Measurements from ENCODE around the gene UPB1. TPM values are rescaled to one million over a fixed set of nuclear protein-coding genes. Genes with fewer than 3 reads are reported as not detected.
A peak's percentile ranks its signal among the peaks of the same experiment; 100 is the strongest.

The UPB1 gene
- total and polyA plus RNA-seq, 4 donors, result 0.87 to 4.5 (median 3.0) TPM

DNA sequence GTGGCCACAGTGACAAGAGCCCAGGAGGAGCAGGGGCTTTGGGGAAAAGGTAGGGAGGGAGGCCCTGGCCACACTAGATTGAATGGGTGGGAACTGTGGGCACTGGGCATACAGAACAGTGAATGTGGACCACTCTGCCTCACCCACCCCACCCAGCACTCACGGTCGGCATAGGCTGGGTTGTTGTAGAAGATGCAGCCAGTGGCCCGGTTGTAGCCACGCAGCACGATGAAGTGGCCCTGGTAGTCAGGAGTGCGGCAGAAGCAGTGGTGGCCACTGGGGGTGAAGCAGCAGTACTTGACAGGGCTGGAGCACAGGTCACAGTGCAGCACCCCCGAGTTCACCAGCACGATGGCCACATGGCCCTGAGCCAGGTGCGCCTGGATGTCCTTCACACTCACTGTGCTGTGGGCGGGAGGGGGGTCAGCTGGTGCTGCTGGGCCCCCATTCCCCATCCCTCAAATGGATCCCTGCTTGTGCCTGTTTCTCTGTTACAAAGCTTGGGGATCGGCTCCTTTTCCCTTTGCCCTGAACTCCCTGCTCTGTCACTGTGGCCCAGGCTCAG, 48.6 kb downstream of the UPB1 start:
- H3K9me3 ChIP-seq (ENCODE audit: control insufficient read depth in 4 of 4, insufficient read depth in 3 of 4, low read length in 3 of 4), result no peaks in the 10 kb centered on the region
- H3K9ac ChIP-seq (ENCODE audit: insufficient read depth in 1 of 2, low read length in 2 of 2), result no peak overlapping the region
- ATAC-seq (ENCODE audit: insufficient read depth, low FRiP score), result no peak
- TF ChIP-seq, protein P1, sequence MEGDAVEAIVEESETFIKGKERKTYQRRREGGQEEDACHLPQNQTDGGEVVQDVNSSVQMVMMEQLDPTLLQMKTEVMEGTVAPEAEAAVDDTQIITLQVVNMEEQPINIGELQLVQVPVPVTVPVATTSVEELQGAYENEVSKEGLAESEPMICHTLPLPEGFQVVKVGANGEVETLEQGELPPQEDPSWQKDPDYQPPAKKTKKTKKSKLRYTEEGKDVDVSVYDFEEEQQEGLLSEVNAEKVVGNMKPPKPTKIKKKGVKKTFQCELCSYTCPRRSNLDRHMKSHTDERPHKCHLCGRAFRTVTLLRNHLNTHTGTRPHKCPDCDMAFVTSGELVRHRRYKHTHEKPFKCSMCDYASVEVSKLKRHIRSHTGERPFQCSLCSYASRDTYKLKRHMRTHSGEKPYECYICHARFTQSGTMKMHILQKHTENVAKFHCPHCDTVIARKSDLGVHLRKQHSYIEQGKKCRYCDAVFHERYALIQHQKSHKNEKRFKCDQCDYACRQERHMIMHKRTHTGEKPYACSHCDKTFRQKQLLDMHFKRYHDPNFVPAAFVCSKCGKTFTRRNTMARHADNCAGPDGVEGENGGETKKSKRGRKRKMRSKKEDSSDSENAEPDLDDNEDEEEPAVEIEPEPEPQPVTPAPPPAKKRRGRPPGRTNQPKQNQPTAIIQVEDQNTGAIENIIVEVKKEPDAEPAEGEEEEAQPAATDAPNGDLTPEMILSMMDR (IDR thresholded peaks at IDR 0.05; ENCODE audit: control extremely low read depth, extremely low read depth), result no peak
- H3K27me3 ChIP-seq (ENCODE audit: control insufficient read depth in 3 of 3, insufficient read depth in 3 of 3, low read length in 2 of 3), result no peaks in the 10 kb centered on the region
- DNase-seq, result no peak
- no peak overlapping the region for H3K4me3 ChIP-seq
- WGBS, 2 donors, result 91 to 94% methylated on average over 11 of the region's 11 CpGs
- peaks cover 0 to 11% (median 7%) of the 10 kb centered on the region in 5 donors for H3K4me1 ChIP-seq (ENCODE audit: control insufficient read depth in 5 of 5, insufficient read depth in 5 of 5, low read length in 5 of 5)
- peaks cover 20 to 72% (median 51%) of the 10 kb centered on the region in 4 donors for H3K36me3 ChIP-seq (ENCODE audit: control insufficient read depth in 4 of 4, insufficient read depth in 4 of 4, low read length in 4 of 4)
- peak overlapping the region in 1 of 2 donors; percentile 52 for H3K27ac ChIP-seq (ENCODE audit: low read depth in 1 of 2, low read length in 1 of 2)

DNA sequence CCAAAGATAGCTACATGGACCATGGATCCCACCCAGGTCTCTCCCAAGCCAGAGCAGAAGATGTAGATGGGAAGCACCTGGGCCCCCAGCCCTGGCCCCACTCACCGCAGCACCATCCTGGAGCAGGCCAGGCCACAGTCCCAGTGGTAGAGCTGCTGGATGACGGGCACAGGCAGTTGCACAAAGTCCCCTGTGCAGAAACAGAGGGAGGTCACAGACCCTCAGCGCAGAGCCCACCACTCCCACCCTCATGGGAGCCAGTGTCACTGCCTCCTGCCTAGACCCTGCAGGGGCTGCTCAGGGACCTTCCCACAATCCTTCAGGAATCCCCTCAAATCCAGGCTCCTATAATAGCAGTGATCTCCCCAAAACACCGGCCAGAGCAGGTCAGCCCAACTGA, 53.7 kb downstream of the UPB1 start:
- ATAC-seq (ENCODE audit: insufficient read depth, low FRiP score), result no peak
- WGBS, 2 donors, result 97 to 98% methylated on average over 4 of the region's 4 CpGs
- TF ChIP-seq, protein P1 (IDR thresholded peaks at IDR 0.05; ENCODE audit: control extremely low read depth, extremely low read depth), result no peak
- no peak overlapping the region for H3K27ac ChIP-seq (ENCODE audit: low read depth in 1 of 2, low read length in 1 of 2)
- no peaks in the 10 kb centered on the region for H3K27me3 ChIP-seq (ENCODE audit: control insufficient read depth in 3 of 3, insufficient read depth in 3 of 3, low read length in 2 of 3)
- no peaks in the 10 kb centered on the region for H3K9me3 ChIP-seq (ENCODE audit: control insufficient read depth in 4 of 4, insufficient read depth in 3 of 4, low read length in 3 of 4)
- DNase-seq, result no peak
- H3K36me3 ChIP-seq (ENCODE audit: control insufficient read depth in 4 of 4, insufficient read depth in 4 of 4, low read length in 4 of 4), result peaks cover 4 to 46% (median 33%) of the 10 kb centered on the region in 4 donors
- H3K4me1 ChIP-seq (ENCODE audit: control insufficient read depth in 5 of 5, insufficient read depth in 5 of 5, low read length in 5 of 5), result peaks cover 0 to 22% (median 16%) of the 10 kb centered on the region in 5 donors
- no peak overlapping the region for H3K9ac ChIP-seq (ENCODE audit: insufficient read depth in 1 of 2, low read length in 2 of 2)
- no peak overlapping the region for H3K4me3 ChIP-seq

DNA sequence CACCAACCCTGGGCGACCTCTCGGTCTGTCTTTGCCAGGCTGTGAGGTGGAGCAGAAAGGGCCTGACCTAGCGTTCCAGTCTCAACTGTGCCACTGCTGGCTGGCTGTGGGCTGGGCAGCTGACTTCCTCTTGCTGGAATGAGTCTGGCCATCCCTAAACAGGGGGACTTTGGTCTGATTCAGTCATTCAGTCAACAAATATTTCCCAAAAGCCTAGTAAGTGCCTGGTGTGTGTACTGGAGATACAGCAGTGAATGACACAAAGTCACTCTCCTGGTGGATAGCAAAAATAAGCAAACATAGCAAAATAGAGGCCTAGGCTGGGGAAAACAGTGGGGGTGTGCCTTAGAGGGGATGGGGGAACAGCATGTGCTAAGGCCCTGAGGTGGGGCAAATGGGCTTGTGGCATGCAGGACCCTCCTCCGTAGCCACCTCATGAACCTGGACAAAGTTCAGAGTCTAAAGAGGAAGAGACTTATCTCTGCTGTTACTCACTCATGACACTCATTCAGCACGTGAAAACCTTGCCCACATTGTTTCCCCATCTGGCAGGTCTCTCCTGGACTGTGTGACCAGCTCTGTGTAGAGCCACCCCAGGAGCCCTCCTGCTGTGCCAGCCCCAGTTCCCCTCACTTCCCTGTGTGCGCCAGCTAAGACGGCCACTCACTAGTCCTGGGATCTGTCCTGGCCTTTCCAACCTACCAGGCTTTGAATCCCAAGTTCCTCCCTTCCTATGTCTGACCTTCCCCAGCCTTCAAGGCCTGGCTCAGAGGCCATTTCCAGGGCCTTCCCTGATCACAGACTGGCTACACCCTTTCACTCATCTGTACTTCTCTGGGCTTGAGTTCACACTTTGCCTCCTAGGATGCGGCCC, 55.1 kb downstream of the UPB1 start:
- Histone ChIP-seq H3K27me3 (ENCODE audit: control insufficient read depth in 3 of 3, insufficient read depth in 3 of 3, low read length in 2 of 3) (no peaks in the 10 kb centered on the region), H3K4me1 (ENCODE audit: control insufficient read depth in 5 of 5, insufficient read depth in 5 of 5, low read length in 5 of 5) (peaks cover 0 to 17% (median 13%) of the 10 kb centered on the region in 5 donors), H3K36me3 (ENCODE audit: control insufficient read depth in 4 of 4, insufficient read depth in 4 of 4, low read length in 4 of 4) (peaks cover 4 to 38% (median 26%) of the 10 kb centered on the region in 4 donors), H3K27ac (ENCODE audit: low read depth in 1 of 2, low read length in 1 of 2) (peak overlapping the region; percentile 3 to 56), H3K4me3 (no peak overlapping the region), H3K9ac (ENCODE audit: insufficient read depth in 1 of 2, low read length in 2 of 2) (no peak overlapping the region), H3K9me3 (ENCODE audit: control insufficient read depth in 4 of 4, insufficient read depth in 3 of 4, low read length in 3 of 4) (no peaks in the 10 kb centered on the region)
- 75 to 80% methylated on average over 8 of the region's 8 CpGs for whole genome bisulfite sequencing, 2 donors
- TF ChIP-seq, protein P1 (IDR thresholded peaks at IDR 0.05; ENCODE audit: control extremely low read depth, extremely low read depth), result no peak
- DNase-seq, result no peak
- no peak for ATAC-seq (ENCODE audit: insufficient read depth, low FRiP score)

Data from lung (tissue), 12 donors.